Lower leg skin (tissue), 4 donors: ENCODE measurements around the gene DGKH. TPM values are rescaled to one million over a fixed set of nuclear protein-coding genes. Genes with fewer than 3 reads are reported as not detected.

Source experiments
- DNase-seq, 2 donors: peaks; one replicate each; pipeline ENCODE4 v3.0.0-alpha.2; 2019; ENCODE audit warnings: low spot score in 2 of 2
- H3K4me3 ChIP-seq: fragments of 200-600 bp; sonication (generic); 2 replicates; pipeline ENCODE4 v1.5.1; 2017; ENCODE audit warnings: mild to moderate bottlenecking, low read depth; ENCODE audit not compliant: poor library complexity, severe bottlenecking
- CTCF ChIP-seq, 3 donors: fragments of 450-650 bp; IDR thresholded peaks; one replicate each; pipeline ENCODE4 v1.5.1; 2016; ENCODE audit warnings: antibody characterized with exemption in 3 of 3, mild to moderate bottlenecking in 3 of 3, moderate library complexity in 2 of 3
- POLR2A ChIP-seq, 2 donors: fragments of 450-650 bp; IDR thresholded peaks; one replicate each; pipeline ENCODE4 v1.6.1; 2016 to 2017; ENCODE audit warnings: antibody characterized with exemption in 2 of 2, mild to moderate bottlenecking in 1 of 2, moderate library complexity in 1 of 2
- WGBS, 2 donors: methylation state at CpG; one replicate each; pipeline ENCODE4 v1.1.5; 2018; 5-methylcytosine and 5-hydroxymethylcytosine counted together
- intact Hi-C: fragments of 100-400 bp; cut with DNase I; formaldehyde crosslinking; loops from one replicate; pipeline ENCODE4 v1.15.0; 2023; ENCODE audit warnings: low total_unique reads
- total RNA-seq, 4 donors: library from RNA; depleted of rRNA; stranded (reverse); fragments of >200 nt; gene quantifications; one replicate each; pipeline ENCODE4 v1.1.0, GENCODE V29; 2016

DGKH gene
- total RNA-seq, 4 donors from 2014 or later, result 8.8 to 17.0 (median 10.9) TPM

DNA sequence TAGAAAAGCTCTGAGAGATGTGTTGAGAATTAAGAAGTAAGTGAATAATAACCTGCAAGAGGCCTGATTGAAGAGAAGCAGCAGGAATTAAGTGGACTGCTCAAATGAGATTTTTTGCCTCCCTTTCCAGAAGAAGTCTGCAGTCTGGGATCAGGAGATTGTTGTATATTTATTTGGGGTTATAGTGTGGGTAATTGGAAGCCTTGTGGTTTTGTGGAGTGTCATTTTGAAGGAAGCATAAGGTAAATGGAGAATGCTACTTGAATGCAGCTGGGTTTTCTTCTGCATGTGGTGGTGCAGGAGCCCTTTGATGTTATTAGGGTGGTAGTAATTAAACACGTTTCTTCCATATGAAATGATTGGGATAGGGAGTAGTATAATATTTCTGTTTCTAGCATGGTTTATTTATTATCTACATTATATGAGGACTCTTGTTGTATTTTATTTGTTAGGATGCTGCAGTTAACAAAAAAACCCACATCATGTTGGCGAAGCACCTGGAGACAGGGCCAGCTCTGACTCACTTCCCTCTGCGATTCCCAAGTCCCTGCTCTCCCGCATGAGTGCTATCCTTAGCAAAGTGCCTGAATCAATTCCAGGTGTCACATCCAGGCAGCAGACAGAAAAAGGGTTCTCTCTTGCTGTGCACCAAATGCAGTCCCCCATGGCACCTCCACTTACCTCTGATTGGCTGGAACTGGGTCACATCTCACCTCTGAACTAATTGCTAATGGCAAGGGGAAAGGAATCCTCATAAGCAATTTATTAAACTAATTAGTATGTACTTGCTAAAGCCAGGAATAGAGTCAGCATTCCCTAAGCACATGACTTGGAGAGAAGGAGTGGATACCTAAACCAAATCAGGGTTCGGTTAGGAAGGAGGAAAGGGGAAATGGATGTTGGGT, 54.8 kb downstream of the DGKH start:
- intact Hi-C loops, result loop anchor here (10.0 kb wide), 1 partner anchor 198 kb away; no protein-coding TSS in a partner anchor
- H3K4me3 ChIP-seq, result no peak overlapping the region
- TF ChIP-seq CTCF (IDR thresholded peaks at IDR 0.05) (no peak), POLR2A (IDR thresholded peaks at IDR 0.05) (no peak)
- no peak for DNase-seq
- WGBS, 2 donors, result 54 to 61% methylated on average over 5 of the region's 5 CpGs

DNA sequence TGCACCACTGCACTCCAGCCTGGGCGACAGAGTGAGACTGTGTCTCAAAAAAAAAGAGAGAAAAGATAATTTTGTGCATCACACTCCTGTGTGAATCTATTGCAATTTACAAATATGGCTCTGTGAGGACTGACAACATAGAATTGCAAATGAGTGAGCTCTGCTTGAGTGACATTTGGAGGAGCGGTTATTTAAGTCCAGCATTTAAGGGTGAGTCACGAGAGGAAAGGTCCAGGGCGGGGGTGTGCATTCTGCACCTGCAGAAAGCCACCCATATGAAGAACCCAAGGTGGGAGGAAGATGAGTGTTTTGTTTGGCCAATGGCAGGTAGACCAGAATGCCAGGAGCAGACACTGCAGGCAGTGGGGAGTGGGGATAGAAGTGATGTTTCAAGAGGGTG, 58.5 kb downstream of the DGKH start:
- intact Hi-C loops, result loop anchor here (10.0 kb wide), 1 partner anchor 202 kb away; no protein-coding TSS in a partner anchor
- H3K4me3 ChIP-seq, result no peak overlapping the region
- DNase-seq, result no peak
- TF ChIP-seq CTCF (IDR thresholded peaks at IDR 0.05), result no peak
- TF ChIP-seq POLR2A (IDR thresholded peaks at IDR 0.05), result no peak
- 90 to 95% methylated on average over 4 of the region's 4 CpGs for WGBS, 2 donors

DNA sequence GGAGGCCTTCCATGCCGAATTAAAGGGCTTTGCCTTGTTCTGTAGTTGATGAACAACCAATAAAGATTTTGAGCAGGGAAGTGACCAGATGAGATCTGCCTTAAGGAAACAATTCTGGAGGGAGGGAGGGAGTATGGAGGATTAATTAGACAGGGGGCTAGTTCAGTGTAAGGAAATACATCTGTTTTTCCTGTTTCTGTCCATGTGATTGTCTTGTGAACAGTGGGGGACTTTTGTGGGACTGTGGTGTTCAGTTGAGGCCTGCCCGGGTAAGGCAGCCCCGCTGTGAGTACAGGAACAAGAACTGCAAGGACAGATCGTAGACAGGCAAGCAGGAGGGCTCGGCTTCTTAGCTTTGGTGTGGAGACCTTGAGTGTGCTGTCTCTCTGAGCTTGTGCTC, 59.0 kb downstream of the DGKH start:
- intact Hi-C loops, result loop anchor here (10.0 kb wide), 1 partner anchor 203 kb away; no protein-coding TSS in a partner anchor
- DNase-seq, result no peak
- TF ChIP-seq CTCF (IDR thresholded peaks at IDR 0.05), result no peak
- no peak for TF ChIP-seq POLR2A (IDR thresholded peaks at IDR 0.05)
- WGBS, 2 donors, result 86 to 94% methylated on average over 5 of the region's 5 CpGs
- no peak overlapping the region for H3K4me3 ChIP-seq

DNA sequence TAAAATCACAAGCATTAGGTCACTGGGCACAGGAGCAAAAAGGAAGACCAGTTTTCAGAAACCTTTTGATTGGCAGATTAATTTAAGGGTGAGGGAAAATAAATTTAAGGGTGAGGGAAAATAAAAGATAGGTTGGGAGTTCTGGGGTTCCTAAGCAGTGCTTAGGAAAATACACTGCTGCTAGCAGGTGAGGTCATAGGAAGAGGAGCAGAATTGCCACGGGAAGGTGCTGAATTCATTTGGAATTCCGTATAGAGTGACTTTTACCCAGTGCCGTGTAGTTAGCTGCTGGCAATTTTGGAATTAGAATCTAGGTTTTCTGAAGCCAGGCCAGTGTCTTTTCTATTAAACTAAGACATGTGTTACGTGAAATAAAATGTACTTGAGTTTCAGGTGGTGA, 59.8 kb downstream of the DGKH start:
- TF ChIP-seq POLR2A (IDR thresholded peaks at IDR 0.05) (no peak), CTCF (IDR thresholded peaks at IDR 0.05) (no peak)
- intact Hi-C loops, result loop anchor here (10.0 kb wide), 1 partner anchor 203 kb away; no protein-coding TSS in a partner anchor
- no peak overlapping the region for H3K4me3 ChIP-seq
- 84 to 88% methylated on average over 4 of the region's 4 CpGs for WGBS, 2 donors
- DNase-seq, result no peak

DNA sequence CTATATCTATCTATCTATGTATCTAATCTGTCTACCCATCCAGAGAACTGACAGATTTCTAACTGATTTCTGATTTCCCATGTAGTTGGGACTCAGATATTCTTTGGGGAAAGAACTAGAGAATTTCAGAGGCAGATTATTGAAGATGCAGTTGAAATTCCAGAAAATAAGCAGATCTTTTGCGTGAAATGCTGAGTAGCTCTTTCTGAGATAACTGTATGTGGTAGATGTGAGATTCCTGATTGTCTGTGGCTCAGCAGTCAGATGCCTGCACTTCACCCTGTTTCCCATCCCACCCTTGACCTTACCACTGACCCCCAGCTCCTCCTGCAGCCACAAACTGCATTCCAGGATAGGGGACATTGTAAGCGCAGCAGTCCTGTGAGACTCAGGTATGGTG, 61.5 kb downstream of the DGKH start:
- WGBS, 2 donors, result 95 to 96% methylated on average over 2 of the region's 2 CpGs
- TF ChIP-seq CTCF (IDR thresholded peaks at IDR 0.05), result no peak
- no peak for TF ChIP-seq POLR2A (IDR thresholded peaks at IDR 0.05)
- no peak overlapping the region for H3K4me3 ChIP-seq
- intact Hi-C loops, result loop anchor here (10.0 kb wide), 2 partner anchors 205 to 755 kb away; no protein-coding TSS in a partner anchor
- DNase-seq, result no peak
